HUES48 (cell line): ENCODE measurements around the gene DPM3.

Experiments
- H3K27ac ChIP-seq: one replicate; pipeline ENCODE4 v1.7.0; 2013; ENCODE audit warnings: low read depth, low read length, inconsistent platforms
- H3K27me3 ChIP-seq: 2 replicates; pipeline ENCODE4 v1.6.1; 2013; ENCODE audit warnings: mild to moderate bottlenecking, low read length; ENCODE audit not compliant: control insufficient read depth, insufficient read depth
- H3K36me3 ChIP-seq: 2 replicates; pipeline ENCODE4 v1.6.1; 2013; ENCODE audit warnings: low read length; ENCODE audit not compliant: control insufficient read depth, insufficient read depth
- H3K4me1 ChIP-seq: 2 replicates; pipeline ENCODE4 v1.6.1; 2013; ENCODE audit warnings: mild to moderate bottlenecking, low read length; ENCODE audit not compliant: control insufficient read depth, insufficient read depth
- H3K4me3 ChIP-seq: 2 replicates; pipeline ENCODE4 v1.5.1; 2013; ENCODE audit warnings: mild to moderate bottlenecking, low read depth, low read length
- H3K9ac ChIP-seq: 2 replicates; pipeline ENCODE4 v1.6.1; 2013; ENCODE audit warnings: mild to moderate bottlenecking, low read depth, low read length, moderate library complexity
- H3K9me3 ChIP-seq: 2 replicates; pipeline ENCODE4 v1.6.1; 2013; ENCODE audit warnings: low read length; ENCODE audit not compliant: control insufficient read depth, insufficient read depth

Gene DPM3

DNA sequence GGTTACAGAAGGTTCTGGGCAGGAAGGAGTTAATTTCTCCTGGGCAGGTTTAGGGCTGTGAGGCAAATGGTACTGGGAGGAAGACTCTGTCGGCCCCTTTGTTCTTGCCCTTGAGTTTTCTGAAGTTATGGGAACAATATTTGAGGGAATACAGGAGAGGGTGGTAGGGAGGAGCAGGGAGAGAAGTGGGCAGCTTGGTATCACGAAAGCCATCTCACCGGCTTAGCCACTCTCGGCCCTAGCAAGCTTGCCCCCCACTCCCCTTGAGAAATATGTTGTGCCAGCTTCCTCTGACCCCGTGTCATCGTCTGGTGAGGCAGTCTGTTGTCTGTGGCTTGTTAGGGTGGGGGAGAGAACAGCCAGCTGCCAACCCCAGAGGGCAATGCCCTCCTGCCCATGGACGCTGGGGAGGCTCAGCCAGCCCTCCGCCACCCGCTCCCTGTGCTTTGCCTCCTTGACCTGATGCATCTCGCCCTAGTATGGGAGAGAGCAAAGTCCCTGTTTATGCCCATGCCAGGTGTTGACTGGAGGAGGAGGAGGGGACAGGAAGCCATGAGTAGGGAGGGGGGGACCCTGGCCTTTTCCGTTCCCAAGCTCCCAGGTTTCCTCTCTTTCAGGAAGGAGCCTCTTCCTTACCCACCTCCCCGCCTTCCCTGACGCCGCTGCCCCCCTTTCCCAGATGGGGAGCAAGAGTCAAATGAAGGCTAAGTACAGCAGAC lies 11.4 kb downstream of the DPM3 start:
- peak overlapping the region; percentile 69 for H3K4me3 ChIP-seq
- H3K27ac ChIP-seq: peak overlapping the region; percentile 79
- peaks cover 57% of the 10 kb centered on the region for H3K4me1 ChIP-seq

DNA sequence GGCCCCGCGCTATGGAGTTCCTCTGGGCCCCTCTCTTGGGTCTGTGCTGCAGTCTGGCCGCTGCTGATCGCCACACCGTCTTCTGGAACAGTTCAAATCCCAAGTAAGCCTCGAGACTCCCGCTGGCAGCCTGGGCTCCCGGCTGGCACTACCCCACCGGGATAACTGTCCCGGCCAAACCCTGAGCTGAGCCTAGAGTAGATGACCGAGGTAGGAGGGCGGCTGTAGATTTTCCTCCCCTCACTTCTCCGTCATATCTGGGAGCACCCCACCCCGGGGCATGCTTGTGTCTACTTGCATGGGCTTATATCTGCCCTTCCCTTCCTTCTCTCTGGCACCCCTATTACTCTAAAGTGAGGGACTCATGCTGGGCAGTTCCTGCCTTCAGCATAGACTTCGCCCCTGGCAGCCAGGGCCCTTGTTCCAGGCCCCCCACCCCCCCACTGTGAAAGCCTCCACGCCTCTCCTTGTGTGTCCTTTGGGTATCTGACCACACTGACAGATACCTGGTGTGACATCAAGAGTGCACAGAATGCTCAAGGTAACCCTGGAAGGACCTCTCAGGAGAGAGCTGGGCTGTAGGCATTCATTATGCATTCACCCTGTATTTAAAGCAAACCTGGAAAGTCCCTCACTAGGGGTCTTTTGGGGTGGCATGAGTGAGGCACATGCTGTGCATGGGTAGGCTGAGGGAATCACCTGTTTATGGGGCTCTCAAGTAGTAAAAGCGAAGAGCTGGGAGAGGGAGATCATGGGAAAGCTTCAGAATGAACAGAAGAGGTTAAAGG lies 12.2 kb downstream of the DPM3 start:
- peaks cover 59% of the 10 kb centered on the region for H3K27me3 ChIP-seq
- H3K9ac ChIP-seq: no peak overlapping the region
- H3K4me3 ChIP-seq: peak overlapping the region; percentile 69
- H3K4me1 ChIP-seq: peaks cover 57% of the 10 kb centered on the region
- no peak overlapping the region for H3K27ac ChIP-seq
- H3K9me3 ChIP-seq: no peaks in the 10 kb centered on the region
- H3K36me3 ChIP-seq: peaks cover 6% of the 10 kb centered on the region; the same call in 1 of the 2 replicates

More for the DNA sequence above, 11.4 kb downstream of the DPM3 start:
- H3K27me3 ChIP-seq: peaks cover 55% of the 10 kb centered on the region
- H3K9ac ChIP-seq: no peak overlapping the region
- no peaks in the 10 kb centered on the region for H3K9me3 ChIP-seq
- H3K36me3 ChIP-seq: peaks cover 12% of the 10 kb centered on the region; the same call in 1 of the 2 replicates

DNA sequence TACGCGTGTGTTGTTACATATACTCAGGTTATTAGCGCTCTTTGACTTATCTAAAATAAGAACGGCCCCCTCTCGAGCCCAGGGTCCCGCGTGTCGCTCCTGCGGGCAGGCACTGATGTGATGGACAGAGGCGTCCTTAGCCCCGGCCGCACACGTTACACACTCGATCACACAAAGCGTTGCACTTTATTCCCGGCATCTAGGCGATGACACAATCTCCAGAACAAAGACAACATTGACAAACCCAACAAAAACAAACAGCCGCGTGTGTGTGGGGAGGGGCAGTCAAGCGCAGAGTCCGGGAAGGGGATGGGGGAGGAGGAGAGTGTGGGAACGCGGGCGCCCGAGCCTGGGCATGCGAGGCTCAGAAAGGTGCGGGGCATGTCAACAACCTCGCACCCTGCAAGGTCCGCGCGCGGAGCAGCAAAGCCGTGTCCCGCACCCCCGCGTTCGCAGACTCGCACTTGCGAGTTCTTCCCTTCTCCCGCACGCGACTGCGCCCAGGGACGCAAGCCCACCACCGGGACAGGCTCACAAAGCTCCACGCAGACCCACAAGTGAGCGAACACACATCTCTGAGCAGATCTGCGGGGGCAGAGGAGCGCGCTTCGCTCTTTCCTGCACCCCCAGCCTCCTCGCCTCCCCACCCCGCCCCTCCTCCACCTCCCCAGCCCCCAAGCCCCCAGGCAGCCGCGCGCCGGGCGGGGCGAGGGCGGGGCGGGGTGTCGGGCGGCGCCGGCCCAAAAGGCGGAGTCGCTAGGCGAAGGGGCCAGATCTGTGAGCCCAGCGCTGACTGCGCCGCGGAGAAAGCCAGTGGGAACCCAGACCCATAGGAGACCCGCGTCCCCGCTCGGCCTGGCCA lies 13.0 kb downstream of the DPM3 start, which contains the start of gene EFNA1:
EFNA1 (plus strand) TSS at position 772 of the 862 bp plus-strand sequence. CDS start 102 bp downstream, outside the sequence.
- Histone ChIP-seq H3K27ac (peak within 1 kb of the TSS; percentile 48), H3K9ac (no peak within 1 kb of the TSS), H3K9me3 (no peaks in the 10 kb centered on the region), H3K27me3 (peaks cover 59% of the 10 kb centered on the region), H3K4me3 (peak within 1 kb of the TSS; percentile 69), H3K36me3 (peaks cover 6% of the 10 kb centered on the region; the same call in 1 of the 2 replicates), H3K4me1 (peaks cover 57% of the 10 kb centered on the region)

DNA sequence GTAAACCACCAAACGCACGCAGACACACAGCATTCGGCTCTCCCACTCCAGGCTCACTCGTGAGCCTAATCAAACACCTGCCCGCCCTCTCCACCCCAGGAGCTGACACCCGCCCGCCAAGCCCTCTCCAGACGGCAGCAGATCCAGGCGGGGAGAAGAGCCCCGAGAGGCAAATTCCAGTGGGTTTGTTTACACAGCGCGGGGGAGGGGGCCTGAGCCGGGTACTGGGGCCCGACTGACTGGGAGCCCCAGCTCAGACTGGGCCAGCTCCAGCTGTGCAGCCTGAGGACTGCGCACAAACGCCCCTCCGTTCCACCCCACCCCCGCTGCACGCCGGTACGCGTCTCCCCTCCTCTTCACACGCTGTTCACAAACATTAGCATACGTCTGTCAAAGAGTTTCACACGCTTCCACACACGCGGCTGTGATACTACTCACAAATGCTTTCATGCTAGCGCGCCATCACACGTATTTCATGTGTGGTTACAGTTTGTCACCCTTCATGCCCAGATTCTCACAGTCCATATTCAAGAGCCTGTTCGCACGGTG lies 13.7 kb downstream of the DPM3 start:
- Histone ChIP-seq H3K4me3 (peak overlapping the region; percentile 69), H3K27ac (peak overlapping the region; percentile 48), H3K9ac (no peak overlapping the region), H3K36me3 (peaks cover 3% of the 10 kb centered on the region; the same call in 1 of the 2 replicates), H3K4me1 (peaks cover 57% of the 10 kb centered on the region), H3K9me3 (no peaks in the 10 kb centered on the region), H3K27me3 (peaks cover 59% of the 10 kb centered on the region)

- Histone ChIP-seq H3K9me3 (no peaks in the 10 kb centered on the region), H3K9ac (no peak overlapping the region), H3K27ac (peak overlapping the region; percentile 16), H3K4me1 (peaks cover 57% of the 10 kb centered on the region), H3K36me3 (no peaks in the 10 kb centered on the region), H3K4me3 (peak overlapping the region; percentile 69), H3K27me3 (peaks cover 63% of the 10 kb centered on the region)
Measured at GRCh38 chr1:155125946-155126555, 14.3 kb downstream of the DPM3 start.

GRCh38 chr1:155125511-155125945 lies 14.8 kb downstream of the DPM3 start:
- H3K4me1 ChIP-seq: peaks cover 52% of the 10 kb centered on the region
- no peaks in the 10 kb centered on the region for H3K36me3 ChIP-seq
- H3K9ac ChIP-seq: no peak overlapping the region
- H3K27ac ChIP-seq: no peak overlapping the region
- peaks cover 64% of the 10 kb centered on the region for H3K27me3 ChIP-seq
- peak overlapping the region; percentile 69 for H3K4me3 ChIP-seq
- H3K9me3 ChIP-seq: no peaks in the 10 kb centered on the region

GRCh38 chr1:155124503-155125463 lies 15.5 kb downstream of the DPM3 start:
- peaks cover 47% of the 10 kb centered on the region for H3K4me1 ChIP-seq
- H3K27ac ChIP-seq: no peak overlapping the region

DNA sequence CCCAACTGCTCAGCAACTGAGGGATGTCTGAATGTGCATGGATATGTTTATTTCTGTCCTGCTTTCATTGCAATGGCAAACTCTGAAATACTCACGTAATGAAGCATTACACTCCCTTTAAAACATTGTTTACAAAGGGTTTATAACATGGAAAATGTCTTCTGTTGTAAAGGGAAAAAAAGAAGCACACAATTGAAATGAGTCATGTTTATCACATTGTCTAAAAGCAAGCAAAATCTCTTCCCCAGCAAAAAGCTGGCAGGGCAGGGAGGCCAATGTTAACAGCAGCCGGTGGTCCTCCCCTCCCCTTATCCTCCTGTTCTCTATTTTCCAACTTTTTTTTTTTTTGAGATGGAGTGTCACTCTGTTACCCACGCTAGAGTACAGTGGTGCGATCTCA lies 16.5 kb downstream of the DPM3 start:
- Histone ChIP-seq H3K4me3 (no peak overlapping the region), H3K27ac (no peak overlapping the region), H3K9ac (no peak overlapping the region), H3K27me3 (peaks cover 65% of the 10 kb centered on the region), H3K4me1 (peaks cover 37% of the 10 kb centered on the region), H3K9me3 (no peaks in the 10 kb centered on the region), H3K36me3 (no peaks in the 10 kb centered on the region)

More at GRCh38 chr1:155124503-155125463, 15.5 kb downstream of the DPM3 start:
- Histone ChIP-seq H3K9ac (no peak overlapping the region), H3K9me3 (no peaks in the 10 kb centered on the region), H3K4me3 (no peak overlapping the region), H3K27me3 (peaks cover 71% of the 10 kb centered on the region), H3K36me3 (no peaks in the 10 kb centered on the region)

GRCh38 chr1:155122308-155122707 lies 18.0 kb downstream of the DPM3 start:
- Histone ChIP-seq H3K36me3 (no peaks in the 10 kb centered on the region), H3K27me3 (peaks cover 51% of the 10 kb centered on the region), H3K9ac (no peak overlapping the region), H3K4me3 (no peak overlapping the region), H3K27ac (no peak overlapping the region), H3K9me3 (no peaks in the 10 kb centered on the region), H3K4me1 (peaks cover 27% of the 10 kb centered on the region)
